BJ (cell line): ENCODE measurements around the gene OR10G7. TPM values are rescaled to one million over a fixed set of nuclear protein-coding genes. Genes with fewer than 3 reads are reported as not detected.
A peak's percentile ranks its signal among the peaks of the same experiment; 100 is the strongest.

ENCODE experiments used
- CTCF ChIA-PET: fragments of 350-600 bp; formaldehyde crosslinking; extraction: SDS; loops from one replicate; lab custom pipeline; 2021; ENCODE audit warnings: antibody characterized with exemption, inconsistent platforms; lab: Yijun Ruan, JAX
- POLR2A ChIA-PET: fragments of 300-600 bp; sonication (Branson Sonifier 250); formaldehyde crosslinking; extraction: SDS; loops from one replicate; lab custom pipeline; 2021; ENCODE audit warnings: antibody characterized with exemption; lab: Charles Lee
- DNase-seq: peaks from one replicate; pipeline ENCODE4 v3.0.0-alpha.2; 2011; ENCODE audit warnings: low read depth
- H3K27me3 ChIP-seq: 2 replicates; pipeline ENCODE4 v1.6.0; 2011; ENCODE audit warnings: low read length; ENCODE audit not compliant: control insufficient read depth, insufficient read depth
- H3K36me3 ChIP-seq: 2 replicates; pipeline ENCODE4 v1.5.1; 2011; ENCODE audit warnings: low read length; ENCODE audit not compliant: control insufficient read depth, insufficient read depth
- H3K4me3 ChIP-seq: 2 replicates; pipeline ENCODE4 v1.5.1; 2011; ENCODE audit warnings: low read depth, mild to moderate bottlenecking, control low read depth, low read length
- polyA plus RNA-seq: library from polyadenylated mRNA; depleted of rRNA; stranded (reverse); fragments of >200 nt; gene quantifications from 2 replicates; pipeline ENCODE4 v1.2.3, GENCODE V29; 2011
- TF ChIP-seq, protein P1 (sequence below): IDR thresholded peaks from 2 replicates; pipeline ENCODE4 v1.5.1; 2011; ENCODE audit warnings: low read depth, mild to moderate bottlenecking, control low read depth, inconsistent platforms, low read length, moderate library complexity; ENCODE audit not compliant: insufficient read depth

The OR10G7 gene
- polyA plus RNA-seq, 1 experiment: not detected

GRCh38 chr11:124075841-124076651 lies 34.9 kb upstream of the OR10G7 start:
- DNase-seq: no peak
- CTCF ChIA-PET: interaction anchor here (3.4 kb wide), 1 partner anchor 118 kb away, joined by 25 read pairs; no protein-coding TSS in a partner anchor

DNA sequence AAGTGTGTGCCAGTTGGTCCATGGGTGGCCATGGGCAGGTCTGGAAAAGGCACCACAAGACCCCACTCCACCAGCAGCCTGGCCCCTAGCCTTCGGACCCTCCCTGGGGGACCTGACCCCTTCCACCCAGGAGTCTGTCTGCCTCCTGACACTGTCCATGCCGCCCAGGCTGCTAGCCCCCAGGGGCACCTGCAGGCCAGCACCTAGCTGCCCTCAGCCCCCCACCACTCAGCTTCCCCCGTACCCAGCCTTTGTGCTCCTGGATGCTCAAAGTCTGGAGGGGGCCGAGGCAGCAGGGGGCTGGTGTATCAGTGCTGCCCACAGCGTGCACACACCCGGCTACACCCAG lies 34.3 kb upstream of the OR10G7 start:
- Histone ChIP-seq H3K4me3 (no peak overlapping the region), H3K27me3 (peaks cover 6% of the 10 kb centered on the region), H3K36me3 (no peaks in the 10 kb centered on the region)
- CTCF ChIA-PET: interaction anchor here (1.3 to 3.4 kb wide), 2 partner anchors 65 to 119 kb away, joined by 3 to 25 read pairs; no protein-coding TSS in a partner anchor
- POLR2A ChIA-PET: no interaction called here
- TF ChIP-seq, protein P1, sequence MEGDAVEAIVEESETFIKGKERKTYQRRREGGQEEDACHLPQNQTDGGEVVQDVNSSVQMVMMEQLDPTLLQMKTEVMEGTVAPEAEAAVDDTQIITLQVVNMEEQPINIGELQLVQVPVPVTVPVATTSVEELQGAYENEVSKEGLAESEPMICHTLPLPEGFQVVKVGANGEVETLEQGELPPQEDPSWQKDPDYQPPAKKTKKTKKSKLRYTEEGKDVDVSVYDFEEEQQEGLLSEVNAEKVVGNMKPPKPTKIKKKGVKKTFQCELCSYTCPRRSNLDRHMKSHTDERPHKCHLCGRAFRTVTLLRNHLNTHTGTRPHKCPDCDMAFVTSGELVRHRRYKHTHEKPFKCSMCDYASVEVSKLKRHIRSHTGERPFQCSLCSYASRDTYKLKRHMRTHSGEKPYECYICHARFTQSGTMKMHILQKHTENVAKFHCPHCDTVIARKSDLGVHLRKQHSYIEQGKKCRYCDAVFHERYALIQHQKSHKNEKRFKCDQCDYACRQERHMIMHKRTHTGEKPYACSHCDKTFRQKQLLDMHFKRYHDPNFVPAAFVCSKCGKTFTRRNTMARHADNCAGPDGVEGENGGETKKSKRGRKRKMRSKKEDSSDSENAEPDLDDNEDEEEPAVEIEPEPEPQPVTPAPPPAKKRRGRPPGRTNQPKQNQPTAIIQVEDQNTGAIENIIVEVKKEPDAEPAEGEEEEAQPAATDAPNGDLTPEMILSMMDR: no peak
- DNase-seq: no peak

More at GRCh38 chr11:124075841-124076651, 34.9 kb upstream of the OR10G7 start:
- Histone ChIP-seq H3K4me3 (peak overlapping the region; percentile 36), H3K27me3 (peaks cover 6% of the 10 kb centered on the region), H3K36me3 (no peaks in the 10 kb centered on the region)
- POLR2A ChIA-PET: no interaction called here
- TF ChIP-seq, protein P1: no peak

DNA sequence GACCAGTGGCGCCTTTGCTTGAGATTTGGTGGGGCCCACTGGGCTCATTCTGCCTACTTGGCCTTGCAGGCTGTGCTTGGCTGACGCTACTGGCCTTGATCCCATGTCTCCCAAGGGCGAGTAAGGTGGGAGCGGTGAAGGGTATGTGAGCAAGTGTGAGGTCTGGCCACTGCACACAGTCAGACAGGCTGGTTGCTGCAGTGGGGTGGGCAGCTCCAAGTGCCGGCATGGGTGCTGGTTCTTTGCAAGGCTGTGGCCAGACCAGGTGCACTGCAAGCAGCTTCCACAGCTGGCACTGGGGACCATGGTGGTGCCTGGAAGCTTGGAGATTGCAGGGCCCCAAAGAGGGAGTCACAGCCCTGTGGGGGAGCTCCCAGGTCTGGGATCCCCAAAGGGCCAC lies 33.4 kb upstream of the OR10G7 start:
- TF ChIP-seq, protein P1: no peak
- no peak overlapping the region for H3K4me3 ChIP-seq
- POLR2A ChIA-PET: no interaction called here
- DNase-seq: no peak
- no peaks in the 10 kb centered on the region for H3K36me3 ChIP-seq
- peaks cover 6% of the 10 kb centered on the region for H3K27me3 ChIP-seq
- CTCF ChIA-PET: interaction anchor here (1.3 to 3.4 kb wide), 3 partner anchors 66 to 120 kb away, joined by 3 to 25 read pairs (median 3); no protein-coding TSS in a partner anchor

DNA sequence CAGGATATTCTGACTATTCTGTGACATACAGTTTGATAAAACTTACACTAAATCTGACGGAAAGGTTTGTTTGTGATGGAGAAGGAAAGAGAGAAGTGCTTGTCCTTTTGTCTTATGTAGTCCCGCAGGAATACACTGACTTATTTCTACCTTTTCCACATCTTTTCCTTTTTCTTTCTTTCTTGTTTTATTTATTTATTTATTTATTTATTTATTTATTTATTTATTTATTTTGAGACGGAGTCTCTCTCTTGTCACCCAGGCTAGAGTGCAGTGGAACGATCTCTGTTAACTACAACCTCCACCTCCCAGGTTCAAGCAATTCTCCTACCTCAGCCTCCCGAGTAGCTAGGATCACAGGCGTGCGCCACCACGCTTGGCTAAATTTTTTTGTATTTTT lies 31.0 kb upstream of the OR10G7 start:
- Histone ChIP-seq H3K27me3 (peaks cover 6% of the 10 kb centered on the region), H3K4me3 (no peak overlapping the region), H3K36me3 (no peaks in the 10 kb centered on the region)
- TF ChIP-seq, protein P1: no peak
- CTCF ChIA-PET: interaction anchor here (1.0 to 5.0 kb wide), 13 partner anchors 8 to 513 kb away, joined by 3 to 80 read pairs (median 6); partner anchors contain the start of gene VWA5A
- POLR2A ChIA-PET: no interaction called here
- no peak for DNase-seq

DNA sequence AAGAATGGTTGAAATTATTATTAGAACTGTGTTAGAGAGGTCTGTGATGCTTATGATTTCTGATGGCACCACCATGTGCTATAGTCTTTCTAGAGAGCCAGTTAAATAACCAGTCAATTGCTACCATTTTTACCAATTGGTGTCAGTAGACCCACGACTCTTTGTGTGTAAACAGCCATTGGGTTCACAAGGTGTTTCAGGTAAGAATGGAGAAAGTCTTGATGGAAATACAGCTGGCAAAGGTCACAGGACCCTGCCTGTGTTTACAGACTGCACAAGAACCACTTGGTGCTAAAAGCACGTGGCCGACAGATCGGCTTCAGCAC lies 30.5 kb upstream of the OR10G7 start:
- no peaks in the 10 kb centered on the region for H3K36me3 ChIP-seq
- POLR2A ChIA-PET: no interaction called here
- TF ChIP-seq, protein P1: no peak
- no peak for DNase-seq
- CTCF ChIA-PET: interaction anchor here (0.6 to 5.0 kb wide), 18 partner anchors 8 to 514 kb away, joined by 3 to 80 read pairs (median 6); partner anchors contain the start of gene VWA5A
- H3K27me3 ChIP-seq: peaks cover 6% of the 10 kb centered on the region
- no peak overlapping the region for H3K4me3 ChIP-seq
